ENCODE results near the gene TPD52L1. TPM values are rescaled to one million over a fixed set of nuclear protein-coding genes. Genes with fewer than 3 reads are reported as not detected.

Gene TPD52L1
- total and polyA plus RNA-seq, 10 of the 15 experiments (the other 5 are each of a cell fraction or from before 2014, with no cell fraction given), result 0.03 to 2.6 (median 0.16) TPM; not detected in 3

GRCh38 chr6:125132058-125132457 is 21.5 kb upstream of the TPD52L1 start:
- H4K20me1 ChIP-seq (ENCODE audit: control insufficient read depth, insufficient read depth), result no peaks in the 10 kb centered on the region
- FAIRE-seq (no peak), DNase-seq (ENCODE audit: low read depth, low spot score) (no peak), ATAC-seq (no peak)
- intact Hi-C loops (cut with micrococcal nuclease; ENCODE audit: unreplicated experiment) (no loop called here), in situ Hi-C loops (cut with MboI) (no loop called here)
- no peak overlapping the region for H3K27ac ChIP-seq (ENCODE audit: control insufficient read depth, insufficient read depth)
- no peaks in the 10 kb centered on the region for H3K27me3 ChIP-seq (replicated peaks in 1 of 2; ENCODE audit: control insufficient read depth in 2 of 2, insufficient read depth in 2 of 2, low read length in 1 of 2)
- no peaks in the 10 kb centered on the region for H3K4me1 ChIP-seq (ENCODE audit: control insufficient read depth, insufficient read depth, low read length)
- H3K4me3 ChIP-seq, result no peak overlapping the region
- 0% methylated on average over 1 of the region's 1 CpG for WGBS (ENCODE audit: insufficient coverage, insufficient replicate concordance, low lambda C conversion rate, missing lambda C conversion rate)
- no peaks in the 10 kb centered on the region for H3K79me2 ChIP-seq (ENCODE audit: control insufficient read depth, insufficient read depth, low read length)
- ChIA-PET RAD21 (ENCODE audit: unreplicated experiment) (no interaction called here), POLR2A (no interaction called here), SMC1A (ENCODE audit: uncharacterized antibody, unreplicated experiment) (no interaction called here), CTCF (interaction anchor here (0.9 to 2.2 kb wide), 3 partner anchors 18 to 60 kb away, joined by 3 to 6 read pairs (median 3); partner anchors contain the start of gene TPD52L1)
- BruUV-seq (replicated peaks), result no TSS peak
- H3K9ac ChIP-seq (ENCODE audit: control insufficient read depth, insufficient read depth, low read length), result no peak overlapping the region
- no peaks in the 10 kb centered on the region for H3K9me3 ChIP-seq (replicated peaks; ENCODE audit: control insufficient read depth, insufficient read depth, low read length)
- H2AFZ ChIP-seq (ENCODE audit: control insufficient read depth, low read depth, low read length), result no peak overlapping the region
- no peaks in the 10 kb centered on the region for H3K36me3 ChIP-seq (ENCODE audit: control insufficient read depth in 2 of 2, insufficient read depth in 2 of 2, low read length in 1 of 2)
- TF ChIP-seq NFYB (IDR thresholded peaks at IDR 0.05; ENCODE audit: insufficient read depth, low read depth, low read length) (no peak), PBX3 (IDR thresholded peaks at IDR 0.05; ENCODE audit: insufficient replicate concordance, low read depth, low read length) (no peak), NR2C2 (IDR thresholded peaks at IDR 0.05; ENCODE audit: borderline replicate concordance, control insufficient read depth, insufficient read length, low read depth) (no peak), RAD51 (IDR thresholded peaks at IDR 0.05) (no peak)
- no peak overlapping the region for H3K4me2 ChIP-seq (ENCODE audit: control insufficient read depth, insufficient read depth)

- no peaks in the 10 kb centered on the region for H3K27me3 ChIP-seq (replicated peaks in 1 of 2; ENCODE audit: control insufficient read depth in 2 of 2, insufficient read depth in 2 of 2, low read length in 1 of 2)
- H3K36me3 ChIP-seq (ENCODE audit: control insufficient read depth in 2 of 2, insufficient read depth in 2 of 2, low read length in 1 of 2), result no peaks in the 10 kb centered on the region
- BruUV-seq (replicated peaks), result no TSS peak
- in situ Hi-C loops (cut with MboI), result no loop called here
- DNase-seq (ENCODE audit: low read depth, low spot score), result no peak
- no peak for ATAC-seq
- FAIRE-seq, result no peak
- H3K79me2 ChIP-seq (ENCODE audit: control insufficient read depth, insufficient read depth, low read length), result no peaks in the 10 kb centered on the region
- no peak overlapping the region for H3K4me2 ChIP-seq (ENCODE audit: control insufficient read depth, insufficient read depth)
- no peak overlapping the region for H3K9ac ChIP-seq (ENCODE audit: control insufficient read depth, insufficient read depth, low read length)
- no peak overlapping the region for H3K4me3 ChIP-seq
- no peak overlapping the region for H2AFZ ChIP-seq (ENCODE audit: control insufficient read depth, low read depth, low read length)
- WGBS (ENCODE audit: insufficient coverage, insufficient replicate concordance, low lambda C conversion rate, missing lambda C conversion rate), result 0% methylated on average over 3 of the region's 3 CpGs
- ChIA-PET SMC1A (ENCODE audit: uncharacterized antibody, unreplicated experiment) (no interaction called here), CTCF (no interaction called here), RAD21 (ENCODE audit: unreplicated experiment) (no interaction called here), POLR2A (no interaction called here)
- H3K4me1 ChIP-seq (ENCODE audit: control insufficient read depth, insufficient read depth, low read length), result no peaks in the 10 kb centered on the region
- no peak overlapping the region for H3K27ac ChIP-seq (ENCODE audit: control insufficient read depth, insufficient read depth)
- H3K9me3 ChIP-seq (replicated peaks; ENCODE audit: control insufficient read depth, insufficient read depth, low read length), result no peaks in the 10 kb centered on the region
- intact Hi-C loops (cut with micrococcal nuclease; ENCODE audit: unreplicated experiment), result no loop called here
- H4K20me1 ChIP-seq (ENCODE audit: control insufficient read depth, insufficient read depth), result no peaks in the 10 kb centered on the region
- TF ChIP-seq SIN3A (IDR thresholded peaks at IDR 0.05; ENCODE audit: low read depth, low read length), result no peak
- no peak for TF ChIP-seq KLF5 (IDR thresholded peaks at IDR 0.05; ENCODE audit: partially characterized antibody)
- TF ChIP-seq MTA3 (IDR thresholded peaks at IDR 0.05; ENCODE audit: borderline replicate concordance, low read length), result no peak
- no peak for TF ChIP-seq YBX1 (IDR thresholded peaks at IDR 0.05)
- TF ChIP-seq USF2 (IDR thresholded peaks at IDR 0.05; ENCODE audit: borderline replicate concordance, low read depth, low read length), result no peak
- TF ChIP-seq CREB1 (IDR thresholded peaks at IDR 0.05; ENCODE audit: low read depth), result no peak
- no peak for TF ChIP-seq PRDM15 (CRISPR knock-in tag; IDR thresholded peaks at IDR 0.05)
- no peak for TF ChIP-seq SUZ12 (IDR thresholded peaks at IDR 0.05; ENCODE audit: unreplicated experiment)
Observed at GRCh38 chr6:125136378-125136777, 17.2 kb upstream of the TPD52L1 start.

Data from GM12878 (cell line).